GM12873 (cell line): ENCODE results near the gene IL16.

Source experiments
- TF ChIP-seq, protein P1 (sequence below): IDR thresholded peaks from 2 replicates; pipeline ENCODE4 v1.5.1; 2012; ENCODE audit warnings: low read depth, mild to moderate bottlenecking, moderate library complexity, low read length, control low read depth; ENCODE audit not compliant: insufficient read depth; ENCODE audit errors: missing control alignments

IL16 gene

DNA sequence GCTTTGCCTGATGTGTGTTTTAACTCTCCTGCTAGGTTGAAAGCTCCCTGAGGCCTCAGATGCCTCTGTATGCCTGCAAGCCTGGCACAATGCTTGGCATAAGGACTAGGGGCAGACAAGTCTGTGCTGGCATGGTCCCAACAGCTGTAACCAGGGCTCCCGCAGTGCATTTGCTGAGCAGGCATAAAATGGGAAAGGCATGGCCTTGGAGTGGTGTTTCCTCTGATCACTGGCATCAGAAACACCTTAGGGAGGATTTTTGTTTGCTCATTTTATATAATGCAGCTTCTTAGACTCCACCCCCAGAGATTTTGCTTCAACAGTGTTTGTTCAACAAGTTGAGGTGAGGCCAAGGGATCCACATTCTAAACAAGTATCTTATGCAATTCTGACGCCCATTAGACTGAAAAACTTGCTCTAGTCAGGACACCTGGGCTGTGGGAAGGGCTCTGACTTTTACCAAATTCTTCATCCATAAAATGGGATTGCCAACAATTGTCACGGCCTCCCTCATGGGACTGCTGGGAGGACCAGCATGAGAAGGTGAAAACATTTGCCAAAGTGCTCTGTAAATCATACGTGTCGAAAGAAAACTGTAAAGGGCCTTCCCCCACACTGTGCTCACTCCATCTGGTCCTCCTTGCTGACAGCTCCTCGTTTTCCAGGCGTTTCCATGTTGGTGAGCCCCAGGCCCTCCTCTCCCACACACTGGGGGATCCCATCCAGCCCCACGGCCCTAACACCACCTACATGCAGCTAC lies 84.2 kb downstream of the IL16 start:
- TF ChIP-seq, protein P1, sequence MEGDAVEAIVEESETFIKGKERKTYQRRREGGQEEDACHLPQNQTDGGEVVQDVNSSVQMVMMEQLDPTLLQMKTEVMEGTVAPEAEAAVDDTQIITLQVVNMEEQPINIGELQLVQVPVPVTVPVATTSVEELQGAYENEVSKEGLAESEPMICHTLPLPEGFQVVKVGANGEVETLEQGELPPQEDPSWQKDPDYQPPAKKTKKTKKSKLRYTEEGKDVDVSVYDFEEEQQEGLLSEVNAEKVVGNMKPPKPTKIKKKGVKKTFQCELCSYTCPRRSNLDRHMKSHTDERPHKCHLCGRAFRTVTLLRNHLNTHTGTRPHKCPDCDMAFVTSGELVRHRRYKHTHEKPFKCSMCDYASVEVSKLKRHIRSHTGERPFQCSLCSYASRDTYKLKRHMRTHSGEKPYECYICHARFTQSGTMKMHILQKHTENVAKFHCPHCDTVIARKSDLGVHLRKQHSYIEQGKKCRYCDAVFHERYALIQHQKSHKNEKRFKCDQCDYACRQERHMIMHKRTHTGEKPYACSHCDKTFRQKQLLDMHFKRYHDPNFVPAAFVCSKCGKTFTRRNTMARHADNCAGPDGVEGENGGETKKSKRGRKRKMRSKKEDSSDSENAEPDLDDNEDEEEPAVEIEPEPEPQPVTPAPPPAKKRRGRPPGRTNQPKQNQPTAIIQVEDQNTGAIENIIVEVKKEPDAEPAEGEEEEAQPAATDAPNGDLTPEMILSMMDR = no peak

DNA sequence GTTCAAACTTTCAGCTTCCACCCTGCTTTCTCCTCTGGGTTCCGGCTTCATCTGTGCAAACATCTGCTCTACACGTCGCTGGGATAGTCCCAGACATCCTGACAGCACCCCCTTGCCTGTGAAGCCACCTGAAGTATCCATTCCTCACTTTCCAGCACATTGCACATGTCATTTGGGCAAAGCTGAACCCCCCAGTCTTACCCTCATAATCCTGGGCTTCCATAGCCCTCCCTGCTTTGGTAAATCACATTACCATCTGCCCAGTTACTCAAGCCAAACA lies 84.7 kb downstream of the IL16 start:
- TF ChIP-seq, protein P1 = no peak

DNA sequence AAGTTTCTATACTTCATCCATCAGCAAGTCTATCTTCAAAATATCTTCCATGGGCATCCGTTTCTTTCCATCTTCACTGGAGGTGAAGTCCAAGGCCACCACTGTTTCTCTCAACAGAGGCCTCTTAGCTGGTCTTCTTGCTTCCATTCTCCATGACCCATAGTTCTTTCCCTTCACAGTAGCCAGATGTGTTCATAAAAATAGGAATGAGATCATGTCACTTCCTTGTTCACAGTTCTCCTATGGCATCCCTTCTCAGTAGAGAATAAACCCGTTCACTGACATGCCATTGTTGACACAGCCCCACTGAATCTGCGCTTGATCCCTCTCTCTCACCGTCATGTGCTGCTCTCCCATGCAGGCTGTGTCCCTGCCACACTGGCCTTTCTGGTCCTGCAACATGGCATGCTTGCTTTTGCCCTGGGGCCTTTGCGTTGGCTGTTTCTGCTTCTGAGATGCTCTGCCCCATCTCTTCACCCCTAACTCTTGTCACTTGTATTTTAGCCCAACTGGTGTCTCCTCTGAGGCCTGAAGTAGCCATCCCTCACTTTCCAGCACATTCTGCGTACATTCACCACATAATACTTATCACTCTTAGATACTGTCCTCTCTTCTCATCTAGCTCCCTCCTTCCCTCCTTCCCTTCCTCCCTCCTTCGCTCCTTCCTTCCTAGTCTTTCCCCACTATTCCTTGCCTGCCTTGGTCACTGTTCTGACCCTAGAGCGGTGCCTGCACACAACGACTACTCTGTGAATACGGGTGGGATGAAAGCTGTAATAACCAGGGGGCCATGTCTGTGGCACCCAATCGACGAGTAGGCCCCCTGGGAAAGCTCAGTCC lies 85.3 kb downstream of the IL16 start:
- TF ChIP-seq, protein P1 = no peak

DNA sequence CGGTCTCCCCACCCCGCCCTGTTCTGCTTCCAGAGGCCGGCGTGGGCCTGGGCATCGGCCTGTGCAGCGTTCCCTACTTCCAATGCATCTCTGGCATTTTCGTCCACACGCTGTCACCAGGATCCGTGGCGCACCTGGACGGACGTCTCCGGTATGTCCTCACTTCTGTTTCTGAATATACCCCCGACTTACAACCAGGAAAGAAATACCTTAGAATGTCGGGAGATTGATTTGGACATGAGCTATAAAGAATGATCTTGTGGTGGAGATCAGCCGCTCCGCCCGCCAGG lies 85.9 kb downstream of the IL16 start:
- TF ChIP-seq, protein P1 = no peak

DNA sequence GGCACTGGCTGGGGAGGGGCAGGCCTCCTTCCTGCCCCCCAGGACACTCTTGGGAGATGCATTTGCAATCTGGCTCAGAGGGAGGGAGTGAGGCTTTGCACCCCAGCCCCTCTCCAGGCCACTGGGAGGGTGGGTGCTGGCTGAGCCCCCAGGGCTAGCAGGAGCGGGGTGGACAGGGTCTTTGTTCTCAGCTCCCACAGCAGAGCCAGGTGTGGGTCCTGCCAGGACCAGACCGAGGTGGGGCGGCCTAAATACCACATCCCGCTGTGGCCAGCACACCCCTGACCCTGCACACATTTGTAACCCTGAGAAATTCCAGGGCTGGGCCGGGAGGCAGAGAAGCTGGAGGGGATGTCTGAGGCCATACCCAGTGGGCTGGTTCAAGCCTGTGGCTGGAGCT lies 86.2 kb downstream of the IL16 start:
- TF ChIP-seq, protein P1 = no peak

DNA sequence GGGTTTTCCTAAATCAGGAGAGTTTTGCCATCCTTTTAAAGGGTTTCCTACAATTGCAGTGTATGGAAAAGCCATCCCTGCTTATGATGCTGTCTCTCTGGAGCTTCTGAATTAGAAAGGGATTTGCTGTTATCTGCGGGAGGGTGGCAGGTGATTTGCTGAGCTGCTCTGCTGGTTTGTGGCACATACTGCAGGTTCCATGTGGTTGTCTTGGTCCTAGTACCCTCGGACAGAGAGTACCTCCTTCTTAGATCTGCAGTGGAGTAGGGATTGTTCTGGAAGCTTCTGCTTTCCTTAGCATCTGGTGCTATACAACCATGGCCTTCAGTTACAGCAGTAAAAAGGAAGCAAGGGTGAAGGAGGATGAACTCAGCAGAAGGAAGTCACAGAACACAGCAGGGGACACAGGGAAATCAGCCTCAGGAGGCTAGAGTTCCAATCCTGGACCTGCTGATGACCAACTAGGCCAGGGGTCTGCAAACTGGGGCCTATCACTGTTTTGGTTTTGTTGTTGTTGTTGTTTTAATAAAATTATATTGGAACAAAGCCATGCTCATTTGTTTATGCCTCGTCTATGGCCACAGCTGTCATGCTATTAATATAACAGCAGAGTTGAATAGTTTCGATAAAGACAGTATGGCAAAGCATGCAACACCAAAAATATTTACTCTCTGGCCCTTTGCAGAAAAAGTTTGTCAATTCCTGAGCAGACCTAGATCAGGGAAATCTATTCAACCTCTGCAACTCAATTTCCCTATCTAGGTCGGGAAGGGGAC lies 87.8 kb downstream of the IL16 start:
- TF ChIP-seq, protein P1 = no peak

DNA sequence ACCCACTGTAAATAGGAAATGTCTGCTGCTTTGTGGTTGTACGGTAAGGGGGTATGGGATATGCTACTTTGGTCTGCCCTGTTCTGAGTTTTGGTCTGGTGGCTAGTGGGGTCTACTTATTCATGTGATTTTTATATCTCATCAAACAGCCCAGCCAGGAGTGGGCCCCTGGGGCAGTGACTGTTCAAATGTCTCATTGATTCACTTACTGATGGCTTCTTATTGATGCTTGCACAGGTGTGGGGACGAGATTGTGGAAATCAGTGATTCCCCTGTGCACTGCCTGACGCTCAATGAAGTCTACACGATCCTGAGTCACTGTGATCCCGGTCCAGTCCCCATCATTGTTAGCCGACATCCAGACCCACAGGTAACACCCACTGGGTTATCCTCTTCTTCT lies 88.8 kb downstream of the IL16 start:
- TF ChIP-seq, protein P1 = no peak
